GM12801 (cell line): ENCODE results near the gene MSX2.

Experiments
- TF ChIP-seq, protein P1 (sequence below): IDR thresholded peaks from one replicate; pipeline ENCODE4 v1.5.1; 2011; ENCODE audit warnings: control low read depth; ENCODE audit not compliant: insufficient read length; ENCODE audit errors: extremely low read depth

The MSX2 gene

GRCh38 chr5:174725261-174725990, 1.0 kb downstream of the MSX2 start:
- TF ChIP-seq, protein P1, sequence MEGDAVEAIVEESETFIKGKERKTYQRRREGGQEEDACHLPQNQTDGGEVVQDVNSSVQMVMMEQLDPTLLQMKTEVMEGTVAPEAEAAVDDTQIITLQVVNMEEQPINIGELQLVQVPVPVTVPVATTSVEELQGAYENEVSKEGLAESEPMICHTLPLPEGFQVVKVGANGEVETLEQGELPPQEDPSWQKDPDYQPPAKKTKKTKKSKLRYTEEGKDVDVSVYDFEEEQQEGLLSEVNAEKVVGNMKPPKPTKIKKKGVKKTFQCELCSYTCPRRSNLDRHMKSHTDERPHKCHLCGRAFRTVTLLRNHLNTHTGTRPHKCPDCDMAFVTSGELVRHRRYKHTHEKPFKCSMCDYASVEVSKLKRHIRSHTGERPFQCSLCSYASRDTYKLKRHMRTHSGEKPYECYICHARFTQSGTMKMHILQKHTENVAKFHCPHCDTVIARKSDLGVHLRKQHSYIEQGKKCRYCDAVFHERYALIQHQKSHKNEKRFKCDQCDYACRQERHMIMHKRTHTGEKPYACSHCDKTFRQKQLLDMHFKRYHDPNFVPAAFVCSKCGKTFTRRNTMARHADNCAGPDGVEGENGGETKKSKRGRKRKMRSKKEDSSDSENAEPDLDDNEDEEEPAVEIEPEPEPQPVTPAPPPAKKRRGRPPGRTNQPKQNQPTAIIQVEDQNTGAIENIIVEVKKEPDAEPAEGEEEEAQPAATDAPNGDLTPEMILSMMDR = no peak

DNA sequence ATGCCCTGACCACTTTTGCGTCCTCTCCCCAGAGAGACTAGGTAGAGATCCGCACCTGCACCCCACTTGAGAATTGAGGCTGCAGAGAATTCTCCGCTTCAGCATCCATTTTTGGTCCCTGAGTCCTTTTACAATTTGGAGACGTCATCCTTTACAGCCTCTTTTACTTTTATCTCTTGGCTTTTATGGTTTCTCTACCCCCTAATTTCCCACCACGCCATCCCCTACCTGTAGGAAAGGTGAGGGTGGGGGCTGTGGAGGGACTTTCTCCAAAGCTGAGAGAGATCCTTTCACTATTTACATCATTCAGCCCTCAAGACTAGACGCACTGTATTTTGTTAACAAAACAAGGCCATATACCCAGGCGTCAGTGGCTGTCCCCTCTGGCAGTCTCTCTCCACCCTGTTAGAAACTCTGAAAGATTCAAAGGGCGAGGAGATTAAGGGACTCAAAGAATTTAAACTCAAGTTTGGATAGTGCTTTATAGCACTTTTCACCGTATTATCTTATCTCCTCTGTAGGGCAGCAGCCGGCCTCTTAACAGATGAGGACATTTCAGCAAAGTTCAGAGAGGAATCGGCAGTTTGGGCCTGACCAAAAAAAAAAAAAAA, 1.7 kb downstream of the MSX2 start:
- TF ChIP-seq, protein P1 = no peak

DNA sequence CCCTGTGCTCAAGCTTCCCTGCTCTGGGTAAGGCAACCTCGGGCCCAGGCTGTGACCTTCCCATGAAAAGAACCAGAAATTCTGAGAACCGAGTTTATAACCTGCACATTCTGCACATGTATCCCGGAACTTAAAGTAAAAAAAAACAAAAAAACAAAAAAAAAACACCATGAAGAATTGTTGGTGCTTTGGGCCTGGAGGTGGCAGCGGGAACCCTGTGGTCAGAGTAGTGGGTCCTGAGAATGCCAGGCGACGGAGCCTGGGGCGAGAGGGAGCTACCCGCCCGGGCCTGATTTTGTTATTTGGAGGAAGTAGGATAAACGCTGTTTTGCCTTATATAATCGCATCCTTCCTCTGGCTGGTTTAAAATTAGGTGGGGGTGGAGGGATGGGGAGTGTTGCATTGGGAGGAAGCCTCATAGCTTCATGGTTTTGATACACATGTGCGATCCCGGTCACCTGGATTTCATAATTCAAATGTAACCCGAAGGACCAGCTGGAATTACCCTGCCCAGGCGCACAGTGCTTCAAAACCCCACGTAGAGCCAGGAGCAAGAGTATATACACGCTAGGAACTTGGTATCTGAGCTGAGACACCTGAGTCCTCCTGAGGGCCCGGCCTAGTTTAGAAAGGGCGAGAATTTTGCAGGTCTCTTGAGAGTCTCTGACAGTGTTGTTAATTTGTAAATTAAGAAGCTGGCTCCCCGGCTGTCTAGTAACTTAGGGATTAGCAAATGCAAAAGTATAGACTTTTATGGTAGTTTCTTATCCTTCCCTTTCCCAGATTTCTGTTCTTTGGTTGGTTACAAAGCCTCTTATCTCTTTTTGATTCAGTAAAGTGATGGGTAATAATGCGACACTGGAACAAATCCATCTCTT, 2.8 kb downstream of the MSX2 start:
- TF ChIP-seq, protein P1 = no peak

DNA sequence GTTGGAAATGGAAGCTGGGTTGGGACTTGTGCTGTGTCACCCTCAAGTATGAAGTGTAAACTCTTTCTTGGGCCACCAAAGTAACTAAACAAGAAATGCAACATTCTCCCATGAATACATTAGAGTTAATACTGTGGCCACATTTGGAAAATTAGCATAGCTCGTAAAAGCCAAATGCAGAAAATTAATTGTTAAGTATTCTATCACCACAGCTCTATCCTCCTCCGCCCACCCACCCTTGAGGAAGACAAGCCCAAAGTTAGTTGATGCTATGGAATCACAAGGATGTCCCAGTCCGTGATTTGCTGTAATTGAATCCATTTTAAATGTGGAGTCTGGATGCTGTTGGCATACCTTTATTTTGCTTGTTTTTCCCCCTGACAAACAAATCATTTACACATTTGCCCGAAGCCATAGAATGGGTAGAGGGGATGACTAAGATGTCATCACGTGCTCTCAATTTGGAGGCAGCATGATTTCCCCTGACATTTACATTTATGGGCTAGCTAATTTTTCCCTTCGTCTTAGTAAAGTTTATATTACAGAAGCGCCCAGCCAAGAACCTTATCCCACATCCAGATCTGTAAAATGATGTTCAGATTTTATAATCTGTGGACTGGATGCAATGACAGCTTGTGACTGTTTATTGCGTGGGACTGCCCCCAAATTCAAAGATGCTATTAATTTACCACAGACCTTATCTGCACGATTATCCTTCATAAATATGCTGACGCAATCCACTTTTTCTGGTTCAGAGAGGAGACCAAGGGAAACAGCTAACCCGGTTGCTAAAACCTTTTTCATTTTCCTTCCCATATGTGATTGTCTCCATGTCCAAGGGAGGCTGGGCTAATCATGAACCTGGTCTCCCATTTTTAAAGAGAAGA, 3.7 kb downstream of the MSX2 start:
- TF ChIP-seq, protein P1 = no peak

DNA sequence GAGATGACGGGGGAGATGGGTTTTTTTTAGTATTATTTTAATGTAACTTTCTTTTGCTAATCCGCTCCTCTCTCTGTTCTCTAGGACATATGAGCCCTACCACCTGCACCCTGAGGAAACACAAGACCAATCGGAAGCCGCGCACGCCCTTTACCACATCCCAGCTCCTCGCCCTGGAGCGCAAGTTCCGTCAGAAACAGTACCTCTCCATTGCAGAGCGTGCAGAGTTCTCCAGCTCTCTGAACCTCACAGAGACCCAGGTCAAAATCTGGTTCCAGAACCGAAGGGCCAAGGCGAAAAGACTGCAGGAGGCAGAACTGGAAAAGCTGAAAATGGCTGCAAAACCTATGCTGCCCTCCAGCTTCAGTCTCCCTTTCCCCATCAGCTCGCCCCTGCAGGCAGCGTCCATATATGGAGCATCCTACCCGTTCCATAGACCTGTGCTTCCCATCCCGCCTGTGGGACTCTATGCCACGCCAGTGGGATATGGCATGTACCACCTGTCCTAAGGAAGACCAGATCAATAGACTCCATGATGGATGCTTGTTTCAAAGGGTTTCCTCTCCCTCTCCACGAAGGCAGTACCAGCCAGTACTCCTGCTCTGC, 4.8 kb downstream of the MSX2 start:
- TF ChIP-seq, protein P1 = no peak

- TF ChIP-seq, protein P1 = no peak
These were observed 7.0 kb downstream of the MSX2 start for GRCh38 chr5:174731214-174732035.
